ENCODE data around the gene ZNF512.

GRCh38 chr2:27636766-27637165 is 53.9 kb downstream of the ZNF512 start:
- TF ChIP-seq CTCF (IDR thresholded peaks at IDR 0.05) (no peak), POLR2A (IDR thresholded peaks at IDR 0.05) (no peak)
